Heart left ventricle (tissue), 13 donors: ENCODE results near the gene TNFRSF6B.

Experiments used
- POLR2A ChIP-seq, 2 donors: fragments of 450-650 bp; IDR thresholded peaks; one replicate each; pipeline ENCODE4 v1.6.1; 2017; ENCODE audit warnings: antibody characterized with exemption in 2 of 2, mild to moderate bottlenecking in 2 of 2, moderate library complexity in 2 of 2
- TF ChIP-seq, protein P1 (sequence below), 12 donors: fragments of 200-600 bp; sonication (generic) in 4 of 12; IDR thresholded peaks; one replicate each; pipeline versions ENCODE4 v1.5.0 to v1.8.0; 2018 to 2022; ENCODE audit warnings: antibody characterized with exemption in 12 of 12, mild to moderate bottlenecking in 5 of 12
- donor health status: ischemic (EF 13 %, LVEDD 7.1; RV severe dilation, severe dysfunction).
- donor health status: DM: no; HTN: yes; CAD: no.
- donor health status: DM: no; HTN: no; CAD: no.
- donor health status: ischemic (EF 25% LVEDD 6.9; RV normal size, moderate dysfunction).
- donor health status: ischemic (EF 25% LVEDD 5.7; RV mildly dilated, moderate dysfunction).
- donor health status: ischemic (EF 35%, LVEDD 5.7; RV mildly dilated, moderate dysfunction).
- donor health status: nonischemic (EF 11% LVEDD 7.7; RV severe dilation, severe dysfunction).
- donor health status: DM: yes; HTN: yes; CAD: no.
- donor health status: PGD.
- donor health status: ischemic (EF 29% LVEDD 5.4; RV normal size, mild dysfunction).
- donor health status: nonischemic (EF 23%, LVEDD 6.1; RV moderate dilation, normal function).

DNA sequence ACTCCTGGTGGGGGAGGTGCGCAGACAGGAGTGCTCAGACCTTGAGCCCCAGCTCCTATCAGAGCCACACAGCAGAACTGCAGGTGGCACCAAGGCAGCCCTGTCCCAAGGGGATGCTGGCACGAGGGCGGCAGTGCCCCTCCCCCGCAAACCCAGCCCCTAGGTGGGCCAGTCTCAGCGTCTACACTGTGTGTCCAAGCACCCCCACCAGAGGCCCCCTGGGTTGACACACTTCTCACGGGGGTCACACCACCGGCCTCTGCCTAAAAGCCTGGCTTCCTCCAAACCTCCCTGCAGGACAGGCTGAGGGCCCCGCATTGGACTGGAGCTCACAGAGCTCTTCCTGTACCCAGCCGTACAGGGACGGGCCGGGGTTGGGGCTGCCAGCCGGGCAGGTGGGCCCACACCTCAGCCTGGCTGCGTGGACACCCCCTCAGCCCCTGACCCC is 51.2 kb downstream of the TNFRSF6B start:
- TF ChIP-seq, protein P1, sequence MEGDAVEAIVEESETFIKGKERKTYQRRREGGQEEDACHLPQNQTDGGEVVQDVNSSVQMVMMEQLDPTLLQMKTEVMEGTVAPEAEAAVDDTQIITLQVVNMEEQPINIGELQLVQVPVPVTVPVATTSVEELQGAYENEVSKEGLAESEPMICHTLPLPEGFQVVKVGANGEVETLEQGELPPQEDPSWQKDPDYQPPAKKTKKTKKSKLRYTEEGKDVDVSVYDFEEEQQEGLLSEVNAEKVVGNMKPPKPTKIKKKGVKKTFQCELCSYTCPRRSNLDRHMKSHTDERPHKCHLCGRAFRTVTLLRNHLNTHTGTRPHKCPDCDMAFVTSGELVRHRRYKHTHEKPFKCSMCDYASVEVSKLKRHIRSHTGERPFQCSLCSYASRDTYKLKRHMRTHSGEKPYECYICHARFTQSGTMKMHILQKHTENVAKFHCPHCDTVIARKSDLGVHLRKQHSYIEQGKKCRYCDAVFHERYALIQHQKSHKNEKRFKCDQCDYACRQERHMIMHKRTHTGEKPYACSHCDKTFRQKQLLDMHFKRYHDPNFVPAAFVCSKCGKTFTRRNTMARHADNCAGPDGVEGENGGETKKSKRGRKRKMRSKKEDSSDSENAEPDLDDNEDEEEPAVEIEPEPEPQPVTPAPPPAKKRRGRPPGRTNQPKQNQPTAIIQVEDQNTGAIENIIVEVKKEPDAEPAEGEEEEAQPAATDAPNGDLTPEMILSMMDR (IDR thresholded peaks at IDR 0.05) = no peak
- TF ChIP-seq POLR2A (IDR thresholded peaks at IDR 0.05) = no peak
